SK-N-SH treated with all-trans-retinoic acid at 6 μM for 48 hours (cell line): ENCODE data around the gene CEACAM16.

Source experiments
- ATAC-seq: fragments of 200-7000 bp; cut with Tn5 transposase; 3 replicates; pipeline ENCODE4 v1.9.1; 2020; ENCODE audit warnings: mild to moderate bottlenecking, moderate library complexity
- ARNTL ChIP-seq: fragments of 450-650 bp; formaldehyde crosslinking; IDR thresholded peaks from 2 replicates; pipeline ENCODE4 v1.5.0; 2020; ENCODE audit warnings: low read depth, mild to moderate bottlenecking, moderate library complexity, borderline replicate concordance
- CSDC2 ChIP-seq: fragments of 250-450 bp; sonication (Bioruptor Pico); IDR thresholded peaks from 2 replicates; pipeline ENCODE4 v1.5.0; 2020; ENCODE audit warnings: mild to moderate bottlenecking, moderate library complexity
- ISL1 ChIP-seq: fragments of 250-450 bp; sonication (Bioruptor Pico); IDR thresholded peaks from 2 replicates; pipeline ENCODE4 v2.1.2; 2022; ENCODE audit warnings: mild to moderate bottlenecking, moderate library complexity
- PPARA ChIP-seq: fragments of 250-450 bp; sonication (Bioruptor Pico); IDR thresholded peaks from 2 replicates; pipeline ENCODE4 v1.5.0; 2020; ENCODE audit warnings: mild to moderate bottlenecking, borderline replicate concordance
- SNAI2 ChIP-seq: fragments of 250-450 bp; sonication (Bioruptor Pico); IDR thresholded peaks from 2 replicates; pipeline ENCODE4 v1.5.0; 2020; ENCODE audit warnings: mild to moderate bottlenecking, moderate library complexity
- TCF4 ChIP-seq: fragments of 250-450 bp; sonication (Bioruptor Pico); IDR thresholded peaks from 2 replicates; pipeline ENCODE4 v1.8.0; 2021; ENCODE audit warnings: mild to moderate bottlenecking, moderate library complexity, borderline replicate concordance
- TOX ChIP-seq: fragments of 250-450 bp; sonication (Bioruptor Pico); IDR thresholded peaks from 2 replicates; pipeline ENCODE4 v1.8.0; 2021; ENCODE audit warnings: mild to moderate bottlenecking, moderate library complexity, borderline replicate concordance
- TSHZ2 ChIP-seq: fragments of 250-450 bp; sonication (Bioruptor Pico); IDR thresholded peaks from 2 replicates; pipeline ENCODE4 v1.5.0; 2020; ENCODE audit warnings: mild to moderate bottlenecking, moderate library complexity
- ZC3H10 ChIP-seq: fragments of 250-450 bp; sonication (Bioruptor Pico); IDR thresholded peaks from 2 replicates; pipeline ENCODE4 v1.5.1; 2021; ENCODE audit warnings: mild to moderate bottlenecking, moderate library complexity
- ZFP30 ChIP-seq: fragments of 450-650 bp; formaldehyde crosslinking; IDR thresholded peaks from 2 replicates; pipeline ENCODE4 v1.5.0; 2022; ENCODE audit warnings: mild to moderate bottlenecking, moderate library complexity
- ZNF70 ChIP-seq: fragments of 450-650 bp; formaldehyde crosslinking; IDR thresholded peaks from 2 replicates; pipeline ENCODE4 v1.5.0; 2020; ENCODE audit warnings: mild to moderate bottlenecking, moderate library complexity
- ZNF8 ChIP-seq: fragments of 450-650 bp; formaldehyde crosslinking; IDR thresholded peaks from 2 replicates; pipeline ENCODE4 v1.5.0; 2020; ENCODE audit warnings: mild to moderate bottlenecking, moderate library complexity
- TF ChIP-seq, protein P1 (sequence below): fragments of 250-450 bp; sonication (Bioruptor Pico); IDR thresholded peaks from 2 replicates; pipeline ENCODE4 v1.5.1; 2020; ENCODE audit warnings: low read depth, mild to moderate bottlenecking, moderate library complexity
- TF ChIP-seq, protein P2 (sequence below): fragments of 250-450 bp; sonication (Bioruptor Pico); IDR thresholded peaks from 2 replicates; pipeline ENCODE4 v1.8.0; 2020; ENCODE audit warnings: mild to moderate bottlenecking, moderate library complexity, borderline replicate concordance

CEACAM16 gene

GRCh38 chr19:44675521-44675920 is 23.4 kb upstream of the CEACAM16 start:
- TF ChIP-seq, protein P1, sequence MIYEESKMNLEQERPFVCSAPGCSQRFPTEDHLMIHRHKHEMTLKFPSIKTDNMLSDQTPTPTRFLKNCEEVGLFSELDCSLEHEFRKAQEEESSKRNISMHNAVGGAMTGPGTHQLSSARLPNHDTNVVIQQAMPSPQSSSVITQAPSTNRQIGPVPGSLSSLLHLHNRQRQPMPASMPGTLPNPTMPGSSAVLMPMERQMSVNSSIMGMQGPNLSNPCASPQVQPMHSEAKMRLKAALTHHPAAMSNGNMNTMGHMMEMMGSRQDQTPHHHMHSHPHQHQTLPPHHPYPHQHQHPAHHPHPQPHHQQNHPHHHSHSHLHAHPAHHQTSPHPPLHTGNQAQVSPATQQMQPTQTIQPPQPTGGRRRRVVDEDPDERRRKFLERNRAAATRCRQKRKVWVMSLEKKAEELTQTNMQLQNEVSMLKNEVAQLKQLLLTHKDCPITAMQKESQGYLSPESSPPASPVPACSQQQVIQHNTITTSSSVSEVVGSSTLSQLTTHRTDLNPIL: no peak
- TF ChIP-seq ZFP30 (CRISPR knock-in tag) (no peak), ZNF70 (CRISPR knock-in tag) (no peak), ISL1 (CRISPR knock-in tag) (no peak), SNAI2 (no peak), CSDC2 (CRISPR knock-in tag) (no peak)
- TF ChIP-seq, protein P2, sequence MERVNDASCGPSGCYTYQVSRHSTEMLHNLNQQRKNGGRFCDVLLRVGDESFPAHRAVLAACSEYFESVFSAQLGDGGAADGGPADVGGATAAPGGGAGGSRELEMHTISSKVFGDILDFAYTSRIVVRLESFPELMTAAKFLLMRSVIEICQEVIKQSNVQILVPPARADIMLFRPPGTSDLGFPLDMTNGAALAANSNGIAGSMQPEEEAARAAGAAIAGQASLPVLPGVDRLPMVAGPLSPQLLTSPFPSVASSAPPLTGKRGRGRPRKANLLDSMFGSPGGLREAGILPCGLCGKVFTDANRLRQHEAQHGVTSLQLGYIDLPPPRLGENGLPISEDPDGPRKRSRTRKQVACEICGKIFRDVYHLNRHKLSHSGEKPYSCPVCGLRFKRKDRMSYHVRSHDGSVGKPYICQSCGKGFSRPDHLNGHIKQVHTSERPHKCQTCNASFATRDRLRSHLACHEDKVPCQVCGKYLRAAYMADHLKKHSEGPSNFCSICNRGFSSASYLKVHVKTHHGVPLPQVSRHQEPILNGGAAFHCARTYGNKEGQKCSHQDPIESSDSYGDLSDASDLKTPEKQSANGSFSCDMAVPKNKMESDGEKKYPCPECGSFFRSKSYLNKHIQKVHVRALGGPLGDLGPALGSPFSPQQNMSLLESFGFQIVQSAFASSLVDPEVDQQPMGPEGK (CRISPR knock-in tag): no peak
- ATAC-seq: no peak

DNA sequence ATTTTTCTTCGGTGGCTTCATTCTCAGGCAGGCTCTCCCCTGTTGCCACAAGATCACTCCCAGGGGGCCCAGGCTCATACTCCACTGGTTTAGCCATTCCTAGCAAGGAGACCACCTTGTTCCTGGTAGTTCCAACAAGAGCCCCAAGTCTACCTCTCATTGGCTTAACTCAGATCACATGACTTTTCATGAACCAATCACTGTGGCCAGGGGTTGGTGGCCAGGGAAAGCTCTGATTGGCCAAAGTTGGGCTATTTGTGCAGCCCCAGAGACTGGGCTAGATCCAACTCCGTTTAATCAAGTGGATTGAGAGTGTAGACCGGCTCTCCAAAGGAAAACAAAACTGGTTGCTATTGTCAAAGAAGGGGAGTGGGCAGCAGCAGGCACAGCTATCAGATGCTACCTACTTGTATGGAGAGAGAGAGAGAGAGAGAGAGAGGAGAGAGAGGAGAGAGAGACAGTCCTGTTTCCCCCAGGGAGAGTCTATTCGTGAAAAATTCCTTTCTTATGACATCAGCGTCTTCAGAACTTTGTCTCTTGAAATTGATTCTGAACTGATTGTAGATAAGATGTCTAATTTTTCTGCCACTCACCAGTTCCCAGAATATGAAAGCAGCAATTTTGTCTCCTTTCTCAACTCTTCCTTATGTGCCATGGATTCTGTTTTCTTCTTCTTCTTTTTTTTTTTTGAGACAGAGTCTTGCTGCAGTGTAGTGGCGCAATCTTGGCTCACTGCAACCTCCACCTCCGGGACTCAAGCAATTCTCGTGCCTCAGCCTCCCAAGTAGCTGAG is 21.7 kb upstream of the CEACAM16 start:
- ATAC-seq: peak; percentile 86
- TF ChIP-seq ARNTL (CRISPR knock-in tag) (no peak), CSDC2 (CRISPR knock-in tag) (no peak), ZNF70 (CRISPR knock-in tag) (no peak), ISL1 (CRISPR knock-in tag) (0 out of 2 replicates have a peak, but pooled peaks have one; percentile 46), ZNF8 (CRISPR knock-in tag) (no peak), TSHZ2 (CRISPR knock-in tag) (no peak)
- TF ChIP-seq, protein P1: peak; percentile 74; the same call in 1 of the 2 replicates
- TF ChIP-seq, protein P2 (CRISPR knock-in tag): no peak

- ATAC-seq: no peak
- TF ChIP-seq PPARA (CRISPR knock-in tag): no peak
- TF ChIP-seq ZNF70 (CRISPR knock-in tag): no peak
- TF ChIP-seq, all 23 proteins: peak for 0
These were observed 18.4 kb upstream of the CEACAM16 start for GRCh38 chr19:44680536-44680935.

- no peak for ATAC-seq
- TF ChIP-seq TOX (no peak), SNAI2 (no peak), ARNTL (CRISPR knock-in tag) (no peak), PPARA (CRISPR knock-in tag) (no peak), TSHZ2 (CRISPR knock-in tag) (no peak), TCF4 (CRISPR knock-in tag) (no peak), CSDC2 (CRISPR knock-in tag) (no peak), ZC3H10 (CRISPR knock-in tag) (no peak)
These were observed 16.8 kb upstream of the CEACAM16 start for GRCh38 chr19:44681992-44682790.
